ENCODE measurements around the gene CUL4A. TPM values are rescaled to one million over a fixed set of nuclear protein-coding genes. Genes with fewer than 3 reads are reported as not detected.

Gene CUL4A
- total RNA-seq, 1 donor from 2014 or later: 57.9 TPM

GRCh38 chr13:113179374-113180230 lies 29.8 kb upstream of the CUL4A start:
- TF ChIP-seq CTCF (conservative IDR thresholded peaks at IDR 0.05; ENCODE audit: low read depth, low read length): no peak
- no peak for DNase-seq (ENCODE audit: low read depth)
- H3K4me3 ChIP-seq (ENCODE audit: low read depth, low read length): no peak overlapping the region

GRCh38 chr13:113182046-113182445 lies 27.4 kb upstream of the CUL4A start:
- no peak for DNase-seq (ENCODE audit: low read depth)
- no peak overlapping the region for H3K4me3 ChIP-seq (ENCODE audit: low read depth, low read length)
- no peak for TF ChIP-seq CTCF (conservative IDR thresholded peaks at IDR 0.05; ENCODE audit: low read depth, low read length)

- no peak for DNase-seq (ENCODE audit: low read depth)
- no peak for TF ChIP-seq CTCF (conservative IDR thresholded peaks at IDR 0.05; ENCODE audit: low read depth, low read length)
- H3K4me3 ChIP-seq (ENCODE audit: low read depth, low read length): no peak overlapping the region
Observed at GRCh38 chr13:113183450-113184129, 25.8 kb upstream of the CUL4A start.

GRCh38 chr13:113184568-113185440 lies 24.6 kb upstream of the CUL4A start:
- TF ChIP-seq CTCF (conservative IDR thresholded peaks at IDR 0.05; ENCODE audit: low read depth, low read length): no peak
- no peak for DNase-seq (ENCODE audit: low read depth)

GRCh38 chr13:113186061-113186900 lies 23.1 kb upstream of the CUL4A start:
- no peak overlapping the region for H3K4me3 ChIP-seq (ENCODE audit: low read depth, low read length)
- no peak for TF ChIP-seq CTCF (conservative IDR thresholded peaks at IDR 0.05; ENCODE audit: low read depth, low read length)
- DNase-seq (ENCODE audit: low read depth): no peak

More at GRCh38 chr13:113184568-113185440, 24.6 kb upstream of the CUL4A start:
- no peak overlapping the region for H3K4me3 ChIP-seq (ENCODE audit: low read depth, low read length)

- H3K4me3 ChIP-seq (ENCODE audit: low read depth, low read length): no peak overlapping the region
- no peak for TF ChIP-seq CTCF (conservative IDR thresholded peaks at IDR 0.05; ENCODE audit: low read depth, low read length)
- peak; percentile 92 for DNase-seq (ENCODE audit: low read depth)
Observed at GRCh38 chr13:113187263-113187669, 22.1 kb upstream of the CUL4A start.
